AG04450 (cell line): ENCODE data around the gene TAAR6. TPM values are rescaled to one million over a fixed set of nuclear protein-coding genes. Genes with fewer than 3 reads are reported as not detected.
"Not testable (repeated sequence)": the region's sequence is repeated elsewhere in the genome, so short reads cannot be mapped to it uniquely, and the experiment has no call there.

Source experiments
- CTCF ChIA-PET: fragments of 300-600, 350-600 bp; formaldehyde crosslinking; extraction: SDS; loops from one replicate; lab custom pipeline; 2022; ENCODE audit warnings: antibody characterized with exemption, inconsistent platforms; lab: Charles Lee
- POLR2A ChIA-PET: fragments of 350-600 bp; formaldehyde crosslinking; extraction: SDS; loops from one replicate; lab custom pipeline; 2021; ENCODE audit warnings: antibody characterized with exemption, inconsistent platforms; lab: Yijun Ruan, JAX
- DNase-seq: peaks from one replicate; pipeline ENCODE4 v3.0.0-alpha.2; 2011; ENCODE audit warnings: low read depth, low spot score
- H3K27ac ChIP-seq: one replicate; pipeline ENCODE4 v1.5.1; 2012; ENCODE audit warnings: low read depth, low read length, control low read depth
- H3K27me3 ChIP-seq: one replicate; pipeline ENCODE4 v1.6.0; 2012; ENCODE audit warnings: low read length; ENCODE audit not compliant: control insufficient read depth, insufficient read depth
- H3K4me3 ChIP-seq: 2 replicates; pipeline ENCODE4 v1.5.1; 2011; ENCODE audit warnings: mild to moderate bottlenecking, low read depth, low read length, control low read depth
- H3K9me3 ChIP-seq: 2 replicates; pipeline ENCODE4 v1.5.1; 2012; ENCODE audit warnings: low read length; ENCODE audit not compliant: control insufficient read depth, insufficient read depth
- CTCF ChIP-seq: IDR thresholded peaks from 2 replicates; pipeline ENCODE4 v1.5.1; 2011; ENCODE audit warnings: low read depth, low read length, control low read depth, inconsistent platforms
- polyA plus RNA-seq: library from polyadenylated mRNA; depleted of rRNA; stranded (reverse); fragments of >200 nt; gene quantifications from 2 replicates; pipeline ENCODE4 v1.2.3, GENCODE V29; 2011

Gene TAAR6
- polyA plus RNA-seq, 1 experiment = not detected

GRCh38 chr6:132544826-132545225, 25.3 kb upstream of the TAAR6 start:
- POLR2A ChIA-PET = no interaction called here
- CTCF ChIA-PET = interaction anchor here (3.1 kb wide), 1 partner anchor 14 kb away, joined by 17 read pairs; no protein-coding TSS in a partner anchor
- Histone ChIP-seq H3K27ac (no peak overlapping the region), H3K27me3 (peaks cover 29% of the 10 kb centered on the region), H3K4me3 (no peak overlapping the region), H3K9me3 (no peaks in the 10 kb centered on the region)
- no peak for TF ChIP-seq CTCF
- DNase-seq = no peak

- no peaks in the 10 kb centered on the region for H3K9me3 ChIP-seq
Measured at GRCh38 chr6:132548746-132549463, 21.2 kb upstream of the TAAR6 start.

GRCh38 chr6:132551214-132551613, 18.9 kb upstream of the TAAR6 start:
- Histone ChIP-seq H3K27ac (no peak overlapping the region), H3K4me3 (no peak overlapping the region), H3K9me3 (no peaks in the 10 kb centered on the region), H3K27me3 (peaks cover 12% of the 10 kb centered on the region)
- TF ChIP-seq CTCF = no peak
- no peak for DNase-seq
- CTCF ChIA-PET = interaction anchor here (1.3 kb wide), 1 partner anchor 21 kb away, joined by 3 read pairs; no protein-coding TSS in a partner anchor
- POLR2A ChIA-PET = no interaction called here

More at GRCh38 chr6:132548746-132549463, 21.2 kb upstream of the TAAR6 start:
- POLR2A ChIA-PET = no interaction called here
- Histone ChIP-seq H3K27me3 (peaks cover 16% of the 10 kb centered on the region), H3K27ac (no peak overlapping the region), H3K4me3 (no peak overlapping the region)
- no peak for DNase-seq
- CTCF ChIA-PET = no interaction called here
- no peak for TF ChIP-seq CTCF

- no peak within 1 kb of the TSS for H3K27ac ChIP-seq
- DNase-seq = no peak
- POLR2A ChIA-PET = no interaction called here
- peaks cover 19% of the 10 kb centered on the region for H3K27me3 ChIP-seq
- H3K9me3 ChIP-seq = no peaks in the 10 kb centered on the region
- CTCF ChIA-PET = interaction anchor here (0.7 to 1.3 kb wide), 2 partner anchors 22 to 67 kb away, joined by 3 read pairs; no protein-coding TSS in a partner anchor
- H3K4me3 ChIP-seq = no peak within 1 kb of the TSS
- TF ChIP-seq CTCF = no peak
Measured at GRCh38 chr6:132552372-132552771, 17.8 kb upstream of the TAAR6 start, which contains the start of gene TAAR8. Gene TAAR8 (plus strand): TSS chr6:132552672. CDS start chr6:132552693, 21 bp downstream.

GRCh38 chr6:132560087-132560486, 10.0 kb upstream of the TAAR6 start:
- H3K4me3 ChIP-seq, H3K27ac ChIP-seq, DNase-seq, POLR2A ChIA-PET, H3K9me3 ChIP-seq: not testable (repeated sequence)
- CTCF ChIA-PET = interaction anchor here (0.5 to 0.9 kb wide), 2 partner anchors 29 to 222 kb away, joined by 3 to 4 read pairs; no protein-coding TSS in a partner anchor
- peaks cover 19% of the 10 kb centered on the region for H3K27me3 ChIP-seq
